PFSK-1 (cell line): ENCODE measurements around the gene SNAPC1.

Experiments used
- FOXP2 ChIP-seq: optimal IDR thresholded peaks from 2 replicates; pipeline ENCODE3; 2011; ENCODE audit warnings: borderline replicate concordance, control low read depth, inconsistent platforms; ENCODE audit not compliant: insufficient read depth; ENCODE audit errors: extremely low read length, extremely low read depth
- POLR2AphosphoS5 ChIP-seq: IDR thresholded peaks from 2 replicates; pipeline ENCODE4 v1.6.1; 2012; ENCODE audit warnings: low read depth, mild to moderate bottlenecking, control low read depth, low read length, moderate library complexity
- REST ChIP-seq, 2 experiments: IDR thresholded peaks; 2 replicates each; pipeline versions ENCODE4 v1.6.1 to v1.8.0; 2011 to 2012; ENCODE audit warnings: low read depth in 2 of 2, low read length in 2 of 2, control low read depth in 1 of 2, inconsistent platforms in 1 of 2, mild to moderate bottlenecking in 1 of 2, moderate library complexity in 1 of 2; ENCODE audit not compliant: insufficient read depth in 1 of 2
- SIN3A ChIP-seq: IDR thresholded peaks from 2 replicates; pipeline ENCODE4 v1.6.1; 2012; ENCODE audit warnings: mild to moderate bottlenecking, low read length, moderate library complexity, borderline replicate concordance; ENCODE audit not compliant: insufficient read depth
- TAF1 ChIP-seq: IDR thresholded peaks from 2 replicates; pipeline ENCODE4 v1.6.1; 2012; ENCODE audit warnings: low read length, control low read depth, borderline replicate concordance; ENCODE audit not compliant: insufficient read depth

SNAPC1 gene

GRCh38 chr14:61813096-61813606, 50.9 kb downstream of the SNAPC1 start:
- TF ChIP-seq POLR2AphosphoS5 = no peak
- no peak for TF ChIP-seq REST (IDR thresholded peaks at IDR 0.05; ENCODE audit: insufficient read depth in 1 of 2, low read depth in 2 of 2, low read length in 2 of 2)
- no peak for TF ChIP-seq TAF1

- TF ChIP-seq TAF1 = no peak
- no peak for TF ChIP-seq REST (IDR thresholded peaks at IDR 0.05; ENCODE audit: insufficient read depth in 1 of 2, low read depth in 2 of 2, low read length in 2 of 2)
- TF ChIP-seq POLR2AphosphoS5 = no peak
- TF ChIP-seq SIN3A = no peak
- no peak for TF ChIP-seq FOXP2
These were observed 60.2 kb downstream of the SNAPC1 start for GRCh38 chr14:61822458-61822857.

GRCh38 chr14:61832783-61833182, 70.6 kb downstream of the SNAPC1 start:
- TF ChIP-seq FOXP2 (no peak), SIN3A (no peak), REST (IDR thresholded peaks at IDR 0.05; ENCODE audit: insufficient read depth in 1 of 2, low read depth in 2 of 2, low read length in 2 of 2) (no peak), TAF1 (no peak), POLR2AphosphoS5 (no peak)

- TF ChIP-seq SIN3A (no peak), TAF1 (no peak)
These were observed 74.0 kb downstream of the SNAPC1 start for GRCh38 chr14:61836184-61836583.

- TF ChIP-seq TAF1 = no peak
- TF ChIP-seq POLR2AphosphoS5 = no peak
- TF ChIP-seq REST (IDR thresholded peaks at IDR 0.05; ENCODE audit: insufficient read depth in 1 of 2, low read depth in 2 of 2, low read length in 2 of 2) = no peak
- no peak for TF ChIP-seq SIN3A
- TF ChIP-seq FOXP2 = no peak
These were observed 74.6 kb downstream of the SNAPC1 start for GRCh38 chr14:61836807-61837206.
